NCI-H2029 (cell line): ENCODE results near the gene CCL15.

ENCODE experiments used
- DNase-seq: peaks from one replicate; lab custom pipeline; 2025; lab: John Stamatoyannopoulos, UW

The CCL15 gene

DNA sequence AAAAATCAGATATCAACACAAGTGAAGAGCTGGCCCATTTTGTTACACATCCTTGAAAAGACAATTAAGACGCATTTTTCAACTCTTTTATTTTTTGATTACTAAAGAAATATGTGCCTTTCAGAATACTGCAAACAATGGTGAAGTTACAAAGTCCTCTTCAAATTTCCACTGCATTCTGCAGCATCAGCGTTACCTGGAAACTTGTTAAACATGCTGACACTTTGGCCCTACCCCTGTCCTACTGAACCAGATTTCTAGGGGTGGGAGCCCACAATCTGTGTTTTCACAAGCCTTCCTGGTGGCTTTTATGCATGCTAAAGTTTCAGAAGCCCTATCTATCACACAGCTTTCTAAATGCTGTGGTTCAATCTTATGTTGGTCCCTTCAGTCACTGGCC, 10.3 kb downstream of the CCL15 start:
- no peak for DNase-seq

DNA sequence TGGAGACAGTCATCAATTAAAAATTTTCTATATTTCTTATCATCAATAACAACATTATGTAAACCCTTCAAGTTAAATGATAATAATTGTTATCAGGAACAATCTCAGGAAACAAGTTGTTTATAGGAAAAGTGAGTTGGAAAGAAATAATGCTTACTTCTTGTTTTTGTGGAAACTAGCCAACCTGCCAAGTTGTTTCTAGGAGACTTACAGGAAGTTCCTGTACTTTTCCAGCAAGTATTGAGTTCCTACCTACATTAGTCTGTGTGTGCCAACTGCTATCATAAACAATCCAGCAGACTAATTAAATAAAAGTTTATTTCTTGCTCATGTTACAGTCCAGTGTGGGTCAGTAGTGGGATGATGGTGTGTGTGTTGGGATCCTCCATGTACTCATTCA, 13.2 kb downstream of the CCL15 start:
- no peak for DNase-seq

DNA sequence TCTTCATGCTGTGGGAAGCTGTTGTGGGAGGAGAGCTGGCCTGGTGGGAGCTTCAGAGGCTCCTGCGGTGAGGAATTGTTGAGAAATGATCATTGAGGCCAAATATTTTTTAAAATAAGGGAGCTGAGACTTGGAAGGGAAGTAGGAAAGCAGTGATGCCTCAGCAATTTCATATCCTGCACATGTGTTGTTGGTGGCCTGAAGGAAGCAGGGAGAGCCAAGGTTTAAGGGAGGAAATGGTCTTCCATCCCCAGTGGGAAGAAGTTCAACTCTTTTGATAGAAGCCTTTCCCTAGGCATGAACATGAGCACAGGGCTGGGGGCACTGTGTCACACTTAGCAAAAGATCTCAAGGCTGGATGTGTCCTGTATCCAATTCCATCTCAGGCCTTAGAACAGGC, 14.7 kb downstream of the CCL15 start, which contains the start of gene CCL14:
Gene CCL14 (minus strand): TSS at position 87 of the 400 bp plus-strand sequence. CDS start 80 bp downstream, at position 7.
- no peak for DNase-seq

DNA sequence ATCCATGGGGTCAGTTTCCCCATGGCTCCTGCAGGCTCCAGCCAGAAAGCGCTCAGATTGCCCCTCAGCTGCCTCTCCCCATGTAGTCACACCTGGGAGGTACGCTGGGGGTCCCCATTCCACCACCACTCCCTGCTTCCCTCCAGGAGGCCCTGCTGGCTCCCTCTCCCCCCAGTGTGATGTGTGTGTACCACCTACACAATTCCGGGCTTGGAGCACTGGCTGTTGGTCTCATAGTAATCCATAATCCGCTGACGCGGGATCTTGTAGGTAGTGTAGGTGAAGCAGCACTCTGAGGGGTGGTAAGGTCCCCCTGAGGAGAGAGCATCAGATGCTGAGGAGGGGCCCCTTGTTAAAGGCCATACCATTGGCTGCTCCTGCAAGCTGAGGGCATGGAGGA, 17.2 kb downstream of the CCL15 start:
- no peak for DNase-seq

DNA sequence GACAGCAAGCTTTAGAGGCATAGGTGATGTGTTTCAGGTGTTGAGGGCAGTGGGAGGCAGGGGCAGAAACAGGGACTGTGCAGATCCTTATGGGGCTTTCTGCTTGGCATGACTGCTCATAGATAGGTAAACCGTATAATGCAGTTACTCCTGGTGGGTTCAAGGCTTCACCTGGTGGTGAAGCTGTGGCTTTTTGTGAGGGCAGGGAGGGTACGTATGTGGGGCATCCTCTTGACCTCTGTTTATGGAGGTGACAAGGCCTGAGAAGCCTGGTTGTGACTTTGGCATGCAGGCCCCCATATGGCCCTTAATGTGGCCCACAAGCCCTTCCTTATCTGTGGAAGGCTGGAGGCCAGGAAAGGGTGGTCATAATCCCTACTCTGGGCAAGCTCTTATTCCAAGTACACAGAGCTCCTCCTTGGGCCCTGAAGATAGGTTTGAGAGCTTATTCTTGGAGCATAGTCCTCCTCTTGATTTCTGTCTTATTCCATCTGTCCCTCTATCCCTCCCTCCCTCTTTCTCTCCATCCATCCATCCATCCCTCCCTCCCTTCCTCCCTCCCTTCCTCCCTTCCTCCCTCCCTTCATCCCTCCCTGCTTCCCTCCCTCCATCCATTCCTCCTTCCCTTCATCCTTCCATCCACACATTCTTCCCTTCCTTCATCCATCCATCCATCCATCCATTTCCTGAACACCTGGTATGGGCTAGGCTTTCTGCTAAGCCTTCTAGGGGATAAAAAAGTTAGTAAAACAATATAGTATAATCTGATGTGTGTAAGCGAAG, 18.8 kb downstream of the CCL15 start:
- no peak for DNase-seq

DNA sequence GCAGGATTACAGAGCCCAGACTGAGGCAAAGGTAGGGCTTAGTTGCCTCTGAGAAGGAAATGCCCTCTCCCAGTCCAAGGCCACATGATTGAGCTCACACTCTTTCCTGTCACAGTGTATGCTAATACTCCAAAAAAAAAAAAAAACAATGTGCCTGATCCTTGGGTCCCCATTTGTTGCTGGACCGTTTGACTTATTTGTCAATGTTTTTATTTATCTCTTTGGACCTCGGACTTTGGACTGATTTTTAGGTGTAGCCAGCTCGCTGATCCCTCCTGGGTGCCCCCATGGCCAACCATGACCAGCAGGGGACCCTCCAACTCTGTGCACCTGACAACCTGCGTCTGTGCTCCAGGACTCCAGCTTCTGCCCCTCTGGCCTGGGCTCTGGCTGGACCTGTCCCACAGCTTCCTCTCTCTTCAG, 19.4 kb downstream of the CCL15 start:
- no peak for DNase-seq

DNA sequence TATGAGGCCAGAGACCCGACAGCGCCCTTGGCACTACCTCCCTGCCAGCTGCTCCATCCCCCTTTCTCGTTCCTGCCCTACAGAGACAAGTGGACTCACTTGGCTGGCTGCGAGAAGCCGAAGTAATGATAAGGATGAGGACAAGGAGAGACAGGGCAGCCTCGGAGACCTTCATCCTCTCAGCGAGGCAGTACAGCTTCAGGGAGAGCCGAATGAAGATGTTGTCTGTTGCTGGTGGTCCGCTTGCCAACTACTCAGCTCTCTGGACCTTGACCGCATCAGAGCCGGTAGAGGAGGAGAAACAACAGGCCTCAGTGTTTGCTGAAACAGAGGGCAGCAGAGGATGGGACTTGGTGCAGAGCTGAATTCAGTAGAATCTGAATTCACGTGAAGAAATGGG, 20.1 kb downstream of the CCL15 start, which contains the start of gene CCL16:
Gene CCL16 (minus strand): TSS at position 252 of the 400 bp plus-strand sequence. CDS start 77 bp downstream, at position 175.
- no peak for DNase-seq

DNA sequence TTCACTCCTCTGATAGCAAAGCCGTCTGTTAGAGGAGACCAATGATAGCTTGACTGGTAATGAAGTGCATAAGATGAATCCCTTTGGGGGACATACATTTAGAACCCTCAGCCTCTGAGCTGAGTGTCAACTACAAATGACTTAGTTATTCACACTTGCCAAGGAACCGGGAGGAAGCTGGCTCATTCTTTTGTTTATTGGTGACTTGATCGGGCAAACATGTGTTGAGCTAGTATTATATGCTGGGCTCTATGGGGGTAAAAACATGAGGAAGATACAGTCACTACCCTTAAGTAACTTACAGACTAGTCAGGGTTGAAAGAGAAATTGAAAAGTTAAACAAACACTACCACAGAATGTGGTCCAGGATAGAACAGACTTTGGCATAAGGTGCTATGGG, 23.0 kb downstream of the CCL15 start:
- DNase-seq, result no peak

DNA sequence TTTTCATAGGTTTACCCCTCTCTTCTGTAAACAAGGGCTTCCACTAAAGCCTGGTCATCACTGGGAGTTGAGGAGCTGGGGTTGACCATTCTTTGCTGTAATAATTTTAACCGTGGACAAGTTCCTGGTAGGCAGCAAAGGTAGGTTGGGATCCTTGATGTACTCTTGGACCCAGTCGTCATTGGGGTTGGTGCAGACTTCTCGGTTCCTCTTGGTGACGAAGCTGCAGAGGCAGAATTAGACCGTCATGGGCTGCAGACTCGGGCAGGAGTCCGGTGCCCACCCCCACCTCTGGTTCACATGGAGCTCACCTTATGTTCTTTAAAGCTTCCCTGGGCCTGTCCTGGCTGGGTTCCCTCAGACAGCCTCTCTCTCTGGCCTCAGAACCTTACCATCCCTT, 23.8 kb downstream of the CCL15 start:
- no peak for DNase-seq

DNA sequence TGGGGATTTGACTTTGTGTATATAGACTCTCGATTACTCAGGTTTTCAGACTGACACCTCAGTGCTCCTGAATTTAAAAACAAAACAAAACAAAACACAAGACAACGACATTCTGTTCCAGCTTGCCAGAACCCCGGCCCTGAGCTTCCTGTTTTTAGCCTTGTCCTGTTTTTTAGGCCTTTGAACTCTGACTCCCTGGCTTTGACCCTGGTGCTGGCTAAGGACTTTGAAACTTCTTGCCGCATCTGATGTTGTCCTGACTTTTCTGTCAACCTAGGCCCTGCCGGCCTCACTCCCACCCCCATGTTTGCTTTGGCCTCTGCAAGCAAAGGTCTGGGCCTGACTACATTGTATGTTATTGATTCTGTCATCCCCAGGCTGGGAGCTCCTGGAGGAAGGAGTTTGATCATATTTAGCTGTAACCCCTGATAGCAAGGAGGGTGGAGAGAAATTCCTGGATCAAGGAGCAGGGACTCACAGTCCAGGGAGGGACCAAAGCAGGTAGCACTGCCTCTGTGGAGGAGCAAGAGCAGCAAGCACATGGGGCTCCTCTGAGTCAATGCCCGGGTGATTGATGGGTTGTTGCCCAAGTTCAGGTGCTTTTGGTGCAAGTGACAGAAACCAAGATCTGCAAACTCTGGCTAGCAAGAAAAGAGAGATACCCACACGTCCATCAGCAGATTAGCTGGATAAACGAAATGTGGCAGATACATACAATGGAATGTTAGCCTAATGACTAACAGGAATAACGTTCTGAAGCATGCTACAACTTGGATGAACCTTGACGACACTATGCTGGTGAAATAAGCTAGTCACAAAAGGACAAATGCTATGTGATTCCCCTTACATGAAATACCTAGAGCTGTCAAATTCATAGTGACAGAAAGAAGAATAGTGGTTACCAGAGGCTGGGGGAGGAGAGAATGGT, 27.8 kb downstream of the CCL15 start:
- DNase-seq, result no peak

DNA sequence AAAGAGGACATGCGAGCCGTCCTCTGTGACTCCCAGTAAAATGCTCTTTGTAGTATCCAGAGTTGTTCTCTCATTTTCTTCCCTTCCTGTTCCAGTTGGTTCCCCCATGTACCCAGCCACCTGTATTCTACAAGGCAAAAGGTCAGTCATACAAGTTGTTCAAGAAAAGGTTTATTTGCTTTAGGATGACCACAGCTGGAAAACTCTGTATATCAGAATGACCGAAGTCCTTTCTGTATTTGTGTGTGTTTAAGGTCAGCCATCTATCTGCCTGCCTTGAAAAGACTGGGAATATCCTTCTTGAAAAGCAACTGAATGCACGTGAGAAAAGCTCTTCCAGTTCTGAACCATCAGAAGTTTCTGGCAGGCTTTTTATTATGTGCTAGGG, 28.4 kb downstream of the CCL15 start:
- no peak for DNase-seq

DNA sequence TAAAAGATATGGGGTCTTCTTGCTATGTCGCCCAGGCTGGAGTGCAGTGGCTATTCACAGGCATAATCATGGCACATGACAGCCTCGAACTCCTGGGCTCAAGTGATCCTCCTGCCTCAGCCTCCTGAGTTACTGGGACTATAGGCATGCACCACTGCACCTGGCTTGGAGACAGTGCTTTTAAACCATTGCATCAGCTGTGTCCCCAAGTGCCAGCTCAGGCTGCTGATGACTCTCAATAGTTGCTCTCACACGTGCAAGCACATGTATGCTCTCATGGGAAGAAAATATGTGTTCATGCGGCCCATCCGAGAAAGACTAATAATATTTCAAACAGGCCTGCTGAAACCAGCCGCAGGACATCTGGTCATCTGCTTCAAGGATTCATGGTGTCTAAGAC, 28.8 kb downstream of the CCL15 start:
- DNase-seq, result no peak

DNA sequence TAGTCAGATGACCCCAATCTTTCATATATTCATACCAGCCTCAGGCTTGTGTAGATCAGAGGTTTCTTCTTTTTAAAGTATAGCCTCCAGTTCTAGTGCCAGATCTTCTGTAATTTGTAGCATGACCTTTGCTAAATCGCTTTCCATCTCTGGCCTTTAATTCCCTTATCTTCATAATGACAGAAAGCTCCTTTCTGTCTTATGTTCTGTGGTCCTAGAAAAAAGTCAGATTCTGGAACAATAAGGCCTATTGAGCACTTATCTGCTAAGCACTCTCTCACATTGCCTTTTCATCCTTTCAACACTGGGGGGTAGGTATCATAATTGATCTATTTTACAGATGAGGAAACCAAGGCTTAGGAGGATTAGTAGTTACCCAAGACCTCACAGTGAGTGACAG, 29.3 kb downstream of the CCL15 start:
- DNase-seq, result no peak

DNA sequence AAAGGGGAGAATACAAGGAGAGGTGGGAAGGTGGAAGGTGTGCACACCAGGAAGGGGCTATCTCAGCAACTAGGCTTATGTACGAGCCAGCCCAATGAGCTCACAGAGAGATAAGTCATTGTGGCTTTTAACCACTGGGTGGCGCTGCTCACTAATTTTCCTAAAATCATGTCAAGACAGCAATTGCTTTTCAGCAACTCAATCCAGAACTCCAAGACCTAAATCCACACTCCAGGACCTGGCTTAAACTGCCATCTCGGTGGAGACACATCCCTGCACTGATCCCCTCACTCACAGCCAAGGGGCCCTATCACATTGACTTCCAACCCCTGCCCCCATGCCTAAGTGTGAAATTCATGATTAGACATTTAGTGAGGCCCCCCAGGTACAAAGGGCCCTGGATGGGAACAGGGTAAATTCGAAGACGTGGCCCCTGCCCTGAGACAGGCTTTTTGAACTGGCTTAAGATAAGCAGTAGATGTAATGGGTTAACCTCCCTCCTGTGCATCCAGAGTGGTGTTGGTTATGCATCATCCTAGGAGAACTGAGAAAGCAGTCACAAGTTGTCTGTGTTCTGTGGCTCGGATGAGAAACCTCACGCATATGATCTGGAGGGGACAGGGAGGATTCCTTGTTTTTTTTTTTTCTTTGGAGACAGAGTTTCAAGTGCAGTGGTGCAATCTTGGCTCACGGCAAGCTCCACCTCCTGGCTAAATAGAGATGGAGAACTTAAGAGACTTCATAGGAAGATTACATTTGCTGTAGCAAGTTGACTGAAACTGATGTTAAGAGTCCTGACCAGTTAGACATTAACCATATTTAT, 31.6 kb downstream of the CCL15 start:
- DNase-seq, result peak; percentile 35

DNA sequence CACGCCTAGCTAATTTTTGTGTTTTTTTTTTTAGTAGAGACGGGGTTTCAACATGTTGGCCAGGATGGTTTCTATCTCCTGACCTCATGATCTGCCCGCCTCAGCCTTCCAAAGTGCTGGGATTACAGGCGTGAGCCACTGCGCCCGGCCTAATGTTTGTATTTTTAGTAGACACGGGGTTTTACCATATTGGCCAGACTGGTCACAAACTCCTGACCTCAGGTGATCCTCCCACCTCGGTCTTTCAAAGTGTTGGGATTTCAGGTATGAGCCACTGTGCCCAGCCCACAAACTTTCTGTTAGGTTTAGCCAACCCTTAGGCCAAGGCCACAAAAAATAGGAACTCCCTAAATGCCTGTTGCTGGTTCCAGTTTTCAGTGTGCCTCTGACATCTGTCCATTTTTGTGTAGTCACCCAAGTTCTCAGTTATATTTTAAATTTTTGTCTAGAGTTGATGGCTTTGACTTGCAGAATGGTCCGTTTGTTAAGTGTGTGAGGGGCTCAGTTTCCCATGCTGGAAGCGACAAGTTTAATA, 32.8 kb downstream of the CCL15 start:
- no peak for DNase-seq

DNA sequence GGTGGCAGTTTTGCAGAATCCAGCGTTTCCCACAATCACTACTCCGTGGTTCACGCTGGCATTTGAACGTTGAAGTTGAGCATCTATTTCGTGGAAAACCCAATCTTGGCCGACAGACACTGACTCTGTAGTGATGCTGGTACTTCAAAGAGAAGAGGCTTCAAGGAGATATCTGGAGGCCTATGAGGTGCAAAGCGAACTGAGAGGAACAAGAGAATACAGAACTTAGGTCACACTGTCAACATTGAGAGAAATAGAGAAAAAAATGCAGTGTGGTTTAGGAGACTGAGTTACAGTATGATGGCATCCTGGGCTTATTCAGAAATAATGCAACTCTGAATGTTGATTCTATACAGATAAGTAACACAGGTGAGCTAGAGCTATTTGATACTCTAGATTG, 36.1 kb downstream of the CCL15 start:
- DNase-seq, result no peak

DNA sequence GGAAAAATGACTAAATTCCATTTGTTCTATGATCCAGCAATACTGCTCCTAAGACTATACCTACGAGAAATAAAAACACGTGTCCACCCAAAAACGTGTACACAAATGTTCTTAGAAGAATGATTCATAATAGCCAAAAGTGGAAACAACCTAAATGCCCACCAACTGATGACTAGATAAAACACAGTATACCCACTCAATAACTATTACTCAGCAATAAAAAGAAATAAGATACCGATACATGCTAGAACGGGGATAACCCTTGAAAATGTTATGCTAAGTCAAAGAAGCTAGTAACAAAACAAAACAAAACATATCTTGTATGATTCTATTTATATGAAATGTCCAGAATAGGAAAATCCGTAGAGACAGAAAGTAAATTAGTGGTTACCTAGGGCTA, 37.7 kb downstream of the CCL15 start:
- DNase-seq, result no peak

DNA sequence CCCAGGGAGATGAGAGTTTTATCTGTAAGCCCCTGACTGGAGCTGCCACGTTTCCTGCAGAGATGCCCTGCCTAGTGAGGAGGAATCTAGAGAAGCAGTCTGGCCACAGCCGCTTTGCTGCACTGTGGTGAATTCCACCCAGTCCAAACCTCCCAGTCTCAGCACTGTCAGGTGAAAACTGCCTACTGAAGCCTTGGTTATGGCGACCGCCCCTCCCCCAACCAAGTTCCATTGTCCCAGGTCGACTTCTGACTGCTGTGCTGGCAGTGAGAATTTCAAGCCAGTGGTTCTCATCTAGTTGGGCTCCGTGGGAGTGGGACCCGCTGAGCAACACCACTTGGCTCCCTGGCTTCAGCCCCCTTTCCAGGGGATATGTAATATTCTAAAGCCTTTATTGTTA, 47.6 kb downstream of the CCL15 start:
- DNase-seq, result no peak

DNA sequence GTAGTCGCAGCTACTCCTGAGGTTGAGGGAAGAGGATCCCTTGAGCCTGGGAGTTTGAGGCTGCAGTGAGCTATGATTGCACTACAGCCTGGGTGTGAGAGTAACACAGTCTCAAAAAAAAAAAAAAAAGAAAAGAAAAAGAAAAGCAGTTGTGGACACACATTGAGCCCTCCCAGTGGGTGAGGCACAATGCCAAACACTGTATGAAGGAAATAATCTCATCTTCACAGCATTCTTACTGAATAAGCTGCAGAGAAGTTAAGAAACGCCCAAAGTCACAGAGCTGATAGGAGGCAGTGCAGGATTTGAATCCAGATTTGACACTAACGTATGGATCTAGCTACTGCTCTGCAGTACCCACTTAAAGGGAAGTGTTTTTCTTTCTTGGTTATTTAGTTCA, 52.0 kb downstream of the CCL15 start:
- no peak for DNase-seq

DNA sequence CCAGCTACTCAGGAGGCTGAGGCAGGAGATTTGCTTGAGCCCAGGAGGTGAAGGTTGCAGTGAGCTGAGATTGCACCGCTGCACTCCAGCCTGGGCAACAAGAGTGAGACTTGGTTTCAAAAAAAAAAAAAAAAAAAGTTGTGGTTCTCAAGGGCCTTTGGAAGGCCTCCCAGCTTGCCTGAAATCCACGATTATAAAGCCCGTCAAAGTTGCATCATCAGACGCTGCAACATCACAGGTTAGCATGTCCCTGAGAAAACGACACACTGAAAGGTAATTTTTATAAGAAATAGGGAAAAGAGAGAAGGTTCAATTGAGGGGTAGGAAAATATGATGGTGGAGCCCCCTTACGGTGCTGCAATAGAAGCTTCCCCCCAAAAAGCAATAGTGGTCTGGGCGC, 53.3 kb downstream of the CCL15 start:
- DNase-seq, result no peak
